HG02885 (cell line): ENCODE measurements around the gene THAP12.

Source experiments
- ATAC-seq: cut with Tn5 transposase; IDR thresholded peaks from one replicate; pipeline ENCODE4 v1.9.1; 2021; ENCODE audit warnings: mild to moderate bottlenecking; ENCODE audit not compliant: unreplicated experiment, poor library complexity

The THAP12 gene

DNA sequence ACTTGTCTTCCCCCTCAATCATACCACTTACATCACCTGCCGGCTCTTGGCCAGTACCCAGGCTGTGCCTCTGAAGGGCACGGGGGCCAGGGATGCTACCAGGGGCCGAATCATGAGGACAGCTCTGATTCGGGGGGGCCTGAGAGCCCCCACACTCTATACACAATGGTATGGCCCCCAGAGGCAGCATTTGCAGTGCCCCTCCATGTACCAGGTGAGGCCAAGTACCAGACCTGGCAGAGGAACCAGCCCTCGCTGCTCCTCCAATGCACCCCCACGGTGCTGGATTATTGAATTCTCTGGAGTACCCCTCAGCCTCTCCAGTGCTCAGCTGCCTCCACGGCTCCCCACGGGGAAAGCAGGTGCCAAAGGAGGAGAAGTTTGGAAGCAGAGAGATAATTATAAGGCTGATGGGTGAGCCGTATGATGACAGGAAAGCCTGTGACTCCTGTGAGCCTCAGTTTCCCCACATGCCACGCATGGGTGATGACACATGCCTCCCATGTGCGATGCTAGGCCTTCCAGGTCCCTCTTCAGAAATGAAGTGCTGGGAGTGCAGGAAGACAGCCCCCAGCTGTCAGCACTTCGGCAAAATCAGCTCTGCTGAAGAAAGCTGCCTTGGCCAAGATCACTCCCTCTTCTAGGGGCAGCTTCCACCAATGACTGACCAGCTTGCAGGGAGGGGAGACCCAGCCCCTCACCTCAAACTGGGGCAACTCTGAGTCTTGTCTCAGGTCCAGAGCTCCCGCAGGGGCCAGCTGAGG, 69.9 kb downstream of the THAP12 start:
- ATAC-seq = no peak

GRCh38 chr11:76307978-76308747, 72.8 kb downstream of the THAP12 start:
- no peak for ATAC-seq

- ATAC-seq = no peak
These were observed 73.5 kb downstream of the THAP12 start for GRCh38 chr11:76307396-76307795.

DNA sequence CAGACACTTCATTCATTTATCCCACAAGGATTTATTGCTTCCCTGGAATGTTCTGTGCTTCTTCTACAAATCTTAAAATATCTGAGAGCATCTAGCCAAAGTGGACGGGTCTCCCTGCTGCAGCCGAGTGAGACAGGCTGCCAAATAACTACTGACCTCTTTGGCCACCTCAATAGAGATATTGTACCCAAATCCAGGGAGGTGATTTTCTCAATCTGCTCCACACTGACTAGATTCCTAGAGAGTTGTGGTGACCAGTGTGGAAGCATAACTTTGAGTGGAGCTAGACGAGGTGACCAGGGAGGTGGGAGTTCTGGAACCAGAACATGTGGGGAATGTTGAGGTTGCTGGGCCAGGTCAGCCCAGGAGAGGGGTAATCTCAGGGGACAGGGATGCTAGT, 77.5 kb downstream of the THAP12 start:
- no peak for ATAC-seq

- no peak for ATAC-seq
These were observed 77.9 kb downstream of the THAP12 start for GRCh38 chr11:76302996-76303395.
